T-cell (primary cell): Measurements from ENCODE around the gene GOLGA8O. TPM values are rescaled to one million over a fixed set of nuclear protein-coding genes. Genes with fewer than 3 reads are reported as not detected.
A peak's percentile ranks its signal among the peaks of the same experiment; 100 is the strongest.
"Not testable (repeated sequence)": the region's sequence is repeated elsewhere in the genome, so short reads cannot be mapped to it uniquely, and the experiment has no call there.

Source experiments
- ATAC-seq, 4 experiments: fragments of 200-7000 bp in 3 of 4; fragments of 150-1000 bp in 1 of 4; cut with Tn5 transposase; replicated peaks in 1 of 4; 1 replicate in 3 of 4; 2 replicates in 1 of 4; pipeline ENCODE4 v1.10.0; 2021; ENCODE audit warnings: moderate library complexity in 3 of 4, mild to moderate bottlenecking in 2 of 4, moderate number of reproducible peaks in 1 of 4
- CTCF ChIA-PET, 2 donors: fragments of 300-600 bp; sonication (Branson Sonifier 250); formaldehyde crosslinking; loops; one replicate each; lab custom pipeline; 2022; ENCODE audit warnings: antibody characterized with exemption in 2 of 2; lab: Charles Lee
- POLR2A ChIA-PET, 2 donors: fragments of 300-600 bp; sonication (Branson Sonifier 250); formaldehyde crosslinking; loops; one replicate each; lab custom pipeline; 2022; ENCODE audit warnings: antibody characterized with exemption in 2 of 2; lab: Charles Lee
- DNase-seq, 35 experiments: peaks; one replicate each; pipeline versions ENCODE4 v3.0.0 to v3.0.0-alpha.2; 2013 to 2023
- H3K27ac ChIP-seq: one replicate; pipeline ENCODE4 v1.5.1; 2013; ENCODE audit warnings: low read length
- H3K27me3 ChIP-seq, 2 experiments: replicated peaks in 1 of 2; 1 replicate in 1 of 2; 2 replicates in 1 of 2; pipeline versions ENCODE4 v1.6.1 to v1.7.0; 2013; ENCODE audit warnings: low read length in 1 of 2, mixed read lengths in 1 of 2; ENCODE audit not compliant: control insufficient read depth in 2 of 2, insufficient read depth in 2 of 2; ENCODE audit errors: extremely low read depth in 1 of 2
- H3K36me3 ChIP-seq, 2 donors: 1 replicate in 1 of 2; 2 replicates in 1 of 2; pipeline versions ENCODE4 v1.6.1 to v1.7.0; 2013; ENCODE audit warnings: low read length in 1 of 2; ENCODE audit not compliant: control insufficient read depth in 2 of 2, insufficient read depth in 1 of 2; ENCODE audit errors: extremely low read depth in 1 of 2
- H3K4me1 ChIP-seq, 2 experiments: 1 replicate in 1 of 2; 2 replicates in 1 of 2; pipeline versions ENCODE4 v1.6.1 to v1.7.0; 2013; ENCODE audit warnings: low read length in 2 of 2, mixed read lengths in 1 of 2; ENCODE audit not compliant: insufficient read depth in 2 of 2, control insufficient read depth in 1 of 2; ENCODE audit errors: extremely low read depth in 1 of 2
- H3K4me3 ChIP-seq, 2 donors: 1 replicate in 1 of 2; 2 replicates in 1 of 2; pipeline versions ENCODE4 v1.5.1 to v1.7.0; 2013; ENCODE audit warnings: mild to moderate bottlenecking in 2 of 2, low read length in 1 of 2, moderate library complexity in 1 of 2; ENCODE audit not compliant: control insufficient read depth in 1 of 2; ENCODE audit errors: extremely low read depth in 1 of 2
- H3K9me3 ChIP-seq: 2 replicates; pipeline ENCODE4 v1.7.0; 2013
- H3K27ac Mint-ChIP-seq, 2 donors: one replicate each; pipeline ENCODE4 v1.8.0; 2020 to 2021; ENCODE audit warnings: mild to moderate bottlenecking in 2 of 2, mixed read lengths in 2 of 2
- H3K27me3 Mint-ChIP-seq, 2 donors: one replicate each; pipeline ENCODE4 v1.8.0; 2021 to 2022; ENCODE audit warnings: mixed read lengths in 2 of 2
- H3K36me3 Mint-ChIP-seq: one replicate; pipeline ENCODE4 v1.8.0; 2021; ENCODE audit warnings: mixed read lengths
- H3K4me1 Mint-ChIP-seq, 3 donors: one replicate each; pipeline ENCODE4 v1.8.0; 2020 to 2022; ENCODE audit warnings: mixed read lengths in 3 of 3, mild to moderate bottlenecking in 1 of 3
- H3K4me3 Mint-ChIP-seq, 3 donors: one replicate each; pipeline ENCODE4 v1.8.0; 2020 to 2022; ENCODE audit warnings: mild to moderate bottlenecking in 3 of 3, mixed read lengths in 3 of 3, moderate library complexity in 3 of 3
- H3K9me3 Mint-ChIP-seq, 3 donors: one replicate each; pipeline ENCODE4 v1.8.0; 2020 to 2022; ENCODE audit warnings: mixed read lengths in 3 of 3
- WGBS: methylation state at CpG from one replicate; pipeline ENCODE4 v1.1.5; 2013; ENCODE audit warnings: missing lambda C conversion rate; ENCODE audit not compliant: insufficient coverage; 5-methylcytosine and 5-hydroxymethylcytosine counted together
- total RNA-seq, 35 experiments: library from RNA in 6 of 35; stranded (reverse) in 6 of 35; fragments of 120-200 nt in 1 of 35; gene quantifications; one replicate each; pipeline versions ENCODE4 v1.2.1 to v1.2.4 and lab custom pipeline; 2013 to 2026

GOLGA8O gene
- total RNA-seq, 5 donors from 2014 or later (not counting 1 experiment from before 2014, with no cell fraction given): 1.5 to 4.1 (median 2.6) TPM; not detected in 1

DNA sequence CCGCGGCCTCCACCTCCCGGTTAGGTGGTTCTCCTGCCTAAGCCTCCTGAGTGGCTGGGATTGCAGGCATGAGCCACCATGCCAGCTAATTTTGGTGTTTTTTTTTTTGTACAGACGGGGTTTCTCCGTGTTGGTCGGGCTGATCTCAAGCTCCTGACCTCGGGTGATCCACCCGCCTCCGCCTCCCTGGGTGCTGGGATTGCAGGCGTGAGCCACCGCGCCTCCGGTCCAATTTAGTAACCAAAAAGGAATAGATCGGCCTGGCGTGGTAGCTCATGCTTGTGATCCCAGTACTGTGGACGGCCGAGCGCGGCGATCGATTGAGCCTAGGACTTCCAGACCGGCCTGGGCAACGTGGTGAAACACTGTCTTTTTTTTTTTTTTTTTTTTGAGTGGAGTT, 12.6 kb upstream of the GOLGA8O start:
- CTCF ChIA-PET, H3K4me3 Mint-ChIP-seq, H3K36me3 ChIP-seq, H3K27me3 ChIP-seq, H3K9me3 Mint-ChIP-seq, H3K27me3 Mint-ChIP-seq, POLR2A ChIA-PET, H3K4me3 ChIP-seq, H3K27ac Mint-ChIP-seq, H3K9me3 ChIP-seq, ATAC-seq, DNase-seq, H3K27ac ChIP-seq, H3K4me1 ChIP-seq, H3K4me1 Mint-ChIP-seq, H3K36me3 Mint-ChIP-seq: not testable (repeated sequence)
- 84% methylated on average over 4 of the region's 23 CpGs for WGBS

GRCh38 chr15:32440445-32440977, 14.9 kb downstream of the GOLGA8O start:
- H3K4me1 ChIP-seq, H3K9me3 ChIP-seq, CTCF ChIA-PET, H3K4me3 ChIP-seq, POLR2A ChIA-PET, H3K27me3 Mint-ChIP-seq, H3K36me3 ChIP-seq, H3K27ac Mint-ChIP-seq, H3K27me3 ChIP-seq, H3K4me3 Mint-ChIP-seq, H3K9me3 Mint-ChIP-seq, H3K4me1 Mint-ChIP-seq, H3K27ac ChIP-seq, H3K36me3 Mint-ChIP-seq: not testable (repeated sequence)
- ATAC-seq: peak; percentile 37 to 75 (median 60)
- whole genome bisulfite sequencing: no CpG with 5 or more reads among the region's 12 CpGs
- peak in 2 of 35 experiments; percentile 0 to 6 for DNase-seq

GRCh38 chr15:32434102-32434963, 21.1 kb downstream of the GOLGA8O start:
- H3K27me3 Mint-ChIP-seq, DNase-seq, H3K4me3 ChIP-seq, H3K27ac Mint-ChIP-seq, H3K9me3 ChIP-seq, H3K36me3 Mint-ChIP-seq, POLR2A ChIA-PET, H3K4me1 ChIP-seq, H3K9me3 Mint-ChIP-seq, CTCF ChIA-PET, H3K4me1 Mint-ChIP-seq, H3K4me3 Mint-ChIP-seq, H3K36me3 ChIP-seq, H3K27ac ChIP-seq, H3K27me3 ChIP-seq: not testable (repeated sequence)
- no CpG with 5 or more reads among the region's 73 CpGs for WGBS
- peak; percentile 54 to 73 (median 64) for ATAC-seq

DNA sequence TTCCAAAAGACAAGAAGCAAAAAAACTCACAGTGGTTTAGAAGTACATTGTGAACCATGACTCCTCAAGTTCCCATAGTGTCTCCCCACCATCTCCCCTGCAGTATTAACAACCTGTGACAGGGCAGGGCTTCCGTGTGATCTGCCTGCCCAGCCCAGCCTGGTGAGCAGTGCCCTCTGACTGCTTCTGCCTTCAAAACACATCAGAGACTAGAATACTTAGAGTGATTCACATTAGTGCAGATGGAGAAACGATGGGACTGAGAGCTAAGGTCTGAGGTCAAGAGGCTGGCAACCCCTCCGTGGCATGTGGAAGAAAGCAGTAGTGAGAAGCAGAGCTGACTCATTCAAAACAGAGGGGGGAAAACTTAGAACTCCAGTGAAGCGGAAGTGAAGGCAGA, 27.8 kb downstream of the GOLGA8O start:
- H3K27ac ChIP-seq, H3K4me3 ChIP-seq, ATAC-seq, H3K9me3 Mint-ChIP-seq, H3K36me3 ChIP-seq, H3K4me3 Mint-ChIP-seq, H3K27me3 ChIP-seq, H3K4me1 Mint-ChIP-seq, CTCF ChIA-PET, H3K9me3 ChIP-seq, H3K4me1 ChIP-seq, DNase-seq, H3K27me3 Mint-ChIP-seq, H3K27ac Mint-ChIP-seq, H3K36me3 Mint-ChIP-seq, POLR2A ChIA-PET: not testable (repeated sequence)
- no CpG with 5 or more reads among the region's 4 CpGs for WGBS

- H3K9me3 ChIP-seq, H3K4me1 Mint-ChIP-seq, CTCF ChIA-PET, H3K27ac ChIP-seq, H3K9me3 Mint-ChIP-seq, H3K36me3 ChIP-seq, H3K27ac Mint-ChIP-seq, DNase-seq, ATAC-seq, POLR2A ChIA-PET, H3K4me1 ChIP-seq, H3K36me3 Mint-ChIP-seq, H3K27me3 ChIP-seq, H3K4me3 ChIP-seq, H3K27me3 Mint-ChIP-seq, H3K4me3 Mint-ChIP-seq: not testable (repeated sequence)
- WGBS: no CpG with 5 or more reads among the region's 4 CpGs
These were observed 28.9 kb downstream of the GOLGA8O start for GRCh38 chr15:32426511-32426910.

GRCh38 chr15:32407903-32408302, 47.5 kb downstream of the GOLGA8O start:
- H3K27me3 Mint-ChIP-seq, H3K9me3 ChIP-seq, H3K4me3 ChIP-seq, H3K27ac Mint-ChIP-seq, H3K36me3 Mint-ChIP-seq, H3K27me3 ChIP-seq, CTCF ChIA-PET, H3K27ac ChIP-seq, H3K4me3 Mint-ChIP-seq, H3K36me3 ChIP-seq, H3K4me1 Mint-ChIP-seq, POLR2A ChIA-PET, H3K4me1 ChIP-seq, H3K9me3 Mint-ChIP-seq: not testable (repeated sequence)
- ATAC-seq (peak in 2 of 4 experiments; percentile 47 to 53), DNase-seq (peak in 2 of 35 experiments; percentile 0 to 1)
- WGBS: no CpG with 5 or more reads among the region's 3 CpGs
